ENCODE measurements around the gene NHERF2. TPM values are rescaled to one million over a fixed set of nuclear protein-coding genes. Genes with fewer than 3 reads are reported as not detected.

Gene NHERF2
- total RNA-seq, 1 donor from 2014 or later = 107 TPM

GRCh38 chr16:2034696-2035430 is 8.2 kb downstream of the NHERF2 start:
- ATAC-seq (no peak), DNase-seq (ENCODE audit: low spot score) (no peak)
- intact Hi-C loops (cut with DNase I) = no loop called here

DNA sequence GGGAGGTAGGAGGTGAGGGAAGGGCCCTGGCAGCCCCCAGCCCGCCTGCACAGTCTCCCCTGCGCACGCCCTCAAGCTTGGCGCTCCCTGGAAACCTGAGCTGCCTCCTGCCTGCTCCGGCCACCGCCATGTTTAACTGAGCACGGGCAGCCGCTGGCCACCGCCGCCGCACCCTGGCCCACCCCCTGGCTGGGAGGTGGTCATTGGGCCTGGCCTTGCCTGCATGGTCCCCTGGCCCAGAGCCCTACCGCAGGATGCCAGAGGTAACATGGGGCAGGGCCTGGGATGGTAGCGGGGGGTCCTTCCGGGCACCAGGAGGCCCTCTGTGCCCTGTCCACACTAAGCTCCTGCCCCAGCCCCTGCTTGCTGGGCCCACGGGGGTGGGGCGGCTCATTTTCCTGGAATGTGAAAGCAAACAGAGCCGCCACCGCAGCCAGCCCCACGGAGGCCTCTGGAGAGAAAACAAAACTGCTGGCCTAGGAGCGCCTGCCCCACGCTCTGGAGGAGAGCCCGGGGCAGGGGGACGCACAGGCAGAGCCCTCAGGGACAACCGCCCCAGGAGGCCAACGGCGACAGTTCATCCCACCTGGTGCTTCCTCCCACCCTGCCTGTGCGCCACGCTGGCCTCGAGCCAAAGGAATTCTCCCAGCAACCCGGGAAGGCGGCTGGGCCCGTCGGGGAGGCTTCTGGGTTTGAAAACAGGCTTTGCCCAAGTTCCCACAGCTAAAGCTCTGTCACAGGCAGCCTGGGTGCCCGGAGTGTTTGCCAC is 8.9 kb downstream of the NHERF2 start:
- intact Hi-C loops (cut with DNase I) = no loop called here
- ATAC-seq (peak; percentile 51), DNase-seq (ENCODE audit: low spot score) (peak; percentile 86)

DNA sequence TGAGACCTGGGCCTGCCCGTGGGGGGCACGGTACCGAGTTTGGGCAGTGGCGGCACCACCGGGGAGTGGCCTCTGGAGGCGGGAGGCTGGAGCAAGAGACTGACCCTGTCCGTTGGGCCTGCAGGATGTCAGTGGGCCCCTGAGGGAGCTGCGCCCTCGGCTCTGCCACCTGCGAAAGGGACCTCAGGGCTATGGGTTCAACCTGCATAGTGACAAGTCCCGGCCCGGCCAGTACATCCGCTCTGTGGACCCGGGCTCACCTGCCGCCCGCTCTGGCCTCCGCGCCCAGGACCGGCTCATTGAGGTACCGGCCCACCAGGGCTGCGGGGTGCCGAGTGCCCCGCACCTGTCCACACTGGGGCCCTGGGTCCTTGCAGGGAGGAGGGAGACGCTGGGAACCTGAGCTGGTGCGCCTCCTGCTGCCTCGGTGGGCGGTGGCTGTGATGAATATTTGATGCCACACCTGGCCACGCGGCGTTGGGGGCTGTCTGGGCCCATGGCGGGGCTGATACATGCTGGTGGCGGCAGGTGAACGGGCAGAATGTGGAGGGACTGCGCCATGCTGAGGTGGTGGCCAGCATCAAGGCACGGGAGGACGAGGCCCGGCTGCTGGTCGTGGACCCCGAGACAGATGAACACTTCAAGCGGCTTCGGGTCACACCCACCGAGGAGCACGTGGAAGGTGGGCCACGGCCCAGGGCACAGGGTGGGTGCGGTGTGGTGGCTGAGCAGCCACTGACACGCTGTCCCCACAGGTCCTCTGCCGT is 9.7 kb downstream of the NHERF2 start:
- ATAC-seq (no peak), DNase-seq (ENCODE audit: low spot score) (no peak)
- intact Hi-C loops (cut with DNase I) = no loop called here

- intact Hi-C loops (cut with DNase I) = no loop called here
- ATAC-seq (no peak), DNase-seq (ENCODE audit: low spot score) (no peak)
These were observed 10.4 kb downstream of the NHERF2 start for GRCh38 chr16:2037115-2037514.

DNA sequence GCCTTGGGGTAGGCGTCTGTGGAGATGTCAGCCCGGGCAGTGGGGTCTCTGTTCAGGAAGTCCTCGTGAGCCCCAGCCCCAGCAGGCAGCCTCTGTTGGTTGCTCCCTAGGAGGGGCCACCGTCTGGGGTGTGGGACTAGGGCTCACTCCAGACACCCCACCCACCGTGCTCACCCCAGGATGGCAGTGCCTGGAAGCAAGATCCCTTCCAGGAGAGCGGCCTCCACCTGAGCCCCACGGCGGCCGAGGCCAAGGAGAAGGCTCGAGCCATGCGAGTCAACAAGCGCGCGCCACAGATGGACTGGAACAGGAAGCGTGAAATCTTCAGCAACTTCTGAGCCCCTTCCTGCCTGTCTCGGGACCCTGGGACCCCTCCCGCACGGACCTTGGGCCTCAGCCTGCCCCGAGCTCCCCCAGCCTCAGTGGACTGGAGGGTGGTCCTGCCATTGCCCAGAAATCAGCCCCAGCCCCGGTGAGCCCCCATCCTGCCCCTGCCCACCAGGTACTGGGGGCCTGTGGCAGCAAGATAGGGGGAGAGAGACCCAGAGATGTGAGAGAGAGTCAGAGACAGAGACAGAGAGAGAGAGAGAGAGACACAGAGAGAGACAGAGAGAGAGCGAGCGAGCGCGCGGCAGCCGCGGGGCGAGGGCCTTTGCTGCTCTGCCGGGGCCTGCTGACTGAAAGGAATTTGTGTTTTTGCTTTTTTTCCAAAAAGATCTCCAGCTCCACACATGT is 11.1 kb downstream of the NHERF2 start:
- intact Hi-C loops (cut with DNase I) = no loop called here
- ATAC-seq (peak; percentile 3), DNase-seq (ENCODE audit: low spot score) (no peak)

- DNase-seq (ENCODE audit: low spot score) = no peak
- intact Hi-C loops (cut with DNase I) = no loop called here
- ATAC-seq = peak; percentile 46
These were observed 11.9 kb downstream of the NHERF2 start for GRCh38 chr16:2038382-2039231.

GRCh38 chr16:2039274-2040031 is 12.8 kb downstream of the NHERF2 start:
- intact Hi-C loops (cut with DNase I) = no loop called here
- ATAC-seq (peak; percentile 77), DNase-seq (ENCODE audit: low spot score) (no peak)

DNA sequence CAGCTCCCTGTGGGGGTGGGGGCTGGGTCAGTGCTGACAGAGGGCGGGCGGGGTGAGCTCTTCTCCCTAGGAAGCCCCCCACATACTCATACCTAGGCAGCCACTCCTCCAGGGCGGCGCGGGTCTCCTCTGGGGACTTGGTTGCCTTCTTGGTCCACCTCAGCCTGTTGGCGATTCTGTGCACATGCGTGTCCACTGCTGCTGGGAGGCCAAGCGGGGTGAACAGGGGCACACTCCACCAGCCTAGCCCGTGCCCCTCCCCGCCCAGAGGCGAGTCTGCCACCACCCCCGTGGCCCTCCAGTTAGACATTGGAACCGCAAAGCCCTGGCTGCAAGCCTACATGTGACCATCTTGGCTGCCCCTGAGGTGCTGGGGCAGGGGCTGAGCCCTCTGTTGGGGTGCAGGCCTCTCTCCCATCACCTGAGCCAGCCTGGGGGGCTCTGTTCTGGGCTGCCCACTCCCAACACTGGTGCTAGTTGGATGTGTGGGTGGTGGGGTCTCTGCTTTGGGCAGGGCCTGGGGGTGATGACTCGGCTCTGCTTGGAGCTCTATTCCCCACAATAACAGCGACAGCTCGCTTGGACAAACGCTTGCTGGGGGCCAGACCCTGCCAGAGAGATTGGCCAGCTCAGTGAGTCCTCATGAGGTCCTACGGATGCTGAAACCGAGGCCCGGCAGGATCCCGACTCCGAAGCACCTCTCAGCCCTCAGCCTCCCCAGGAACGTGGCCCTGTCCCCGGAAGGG is 13.5 kb downstream of the NHERF2 start:
- no peak for DNase-seq (ENCODE audit: low spot score)
- intact Hi-C loops (cut with DNase I) = no loop called here
- ATAC-seq = no peak

GRCh38 chr16:2040787-2041522 is 14.3 kb downstream of the NHERF2 start:
- DNase-seq (ENCODE audit: low spot score) (no peak), ATAC-seq (peak; percentile 40)
- intact Hi-C loops (cut with DNase I) = no loop called here

- ATAC-seq (no peak), DNase-seq (ENCODE audit: low spot score) (no peak)
- intact Hi-C loops (cut with DNase I) = no loop called here
These were observed 15.7 kb downstream of the NHERF2 start for GRCh38 chr16:2042171-2042985.

- intact Hi-C loops (cut with DNase I) = no loop called here
- no peak for ATAC-seq
- DNase-seq (ENCODE audit: low spot score) = no peak
These were observed 16.4 kb downstream of the NHERF2 start for GRCh38 chr16:2042986-2043666.

- intact Hi-C loops (cut with DNase I) = no loop called here
- DNase-seq (ENCODE audit: low spot score) (no peak), ATAC-seq (no peak)
These were observed 17.2 kb downstream of the NHERF2 start for GRCh38 chr16:2043667-2044451.

DNA sequence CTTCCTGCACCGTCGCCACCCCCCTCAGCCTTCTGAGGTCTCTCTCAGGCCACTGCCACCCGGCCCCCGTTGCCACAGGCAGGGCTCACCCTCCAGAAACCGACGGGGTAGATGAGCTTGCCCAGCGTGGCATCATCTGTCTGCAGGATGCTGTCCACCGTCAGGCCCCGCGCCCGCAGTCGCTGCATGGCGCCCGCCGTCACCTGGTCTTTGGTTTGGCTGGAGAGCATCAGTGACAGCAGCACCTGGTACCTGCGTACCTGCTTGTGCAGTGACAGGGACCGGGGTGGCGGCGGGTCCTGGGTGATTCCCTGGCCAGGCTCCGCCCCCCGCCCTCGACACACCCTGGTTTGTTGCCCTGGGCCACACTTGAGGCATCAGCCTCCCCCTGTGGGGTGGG is 17.8 kb downstream of the NHERF2 start:
- DNase-seq (ENCODE audit: low spot score) = no peak
- intact Hi-C loops (cut with DNase I) = no loop called here
- no peak for ATAC-seq
